Stimulated activated CD8-positive, alpha-beta memory T cell treated with anti-CD3 and anti-CD28 coated beads, Interleukin-15, amount 100 ng/mL, for 1 hour (primary cell): Measurements from ENCODE around the gene QRICH2.
"Not testable (repeated sequence)": the region's sequence is repeated elsewhere in the genome, so short reads cannot be mapped to it uniquely, and the experiment has no call there.

ENCODE experiments used
- DNase-seq: peaks from one replicate; pipeline ENCODE4 v3.0.0-alpha.2; 2020; ENCODE audit warnings: low read depth

The QRICH2 gene

GRCh38 chr17:76246080-76247066 is 61.7 kb downstream of the QRICH2 start:
- no peak for DNase-seq

- DNase-seq: not testable (repeated sequence)
These were observed 63.4 kb downstream of the QRICH2 start for GRCh38 chr17:76244721-76245120.

GRCh38 chr17:76243826-76244679 is 64.0 kb downstream of the QRICH2 start:
- DNase-seq: no peak

GRCh38 chr17:76241691-76242255 is 66.3 kb downstream of the QRICH2 start:
- DNase-seq: no peak

GRCh38 chr17:76241204-76241538 is 66.9 kb downstream of the QRICH2 start:
- no peak for DNase-seq

- DNase-seq: no peak
These were observed 67.4 kb downstream of the QRICH2 start, which contains the start of gene RNF157 for GRCh38 chr17:76240461-76241203. TSS of gene RNF157 (minus strand) at chr17:76240493. CDS start at chr17:76240240, 253 bp downstream.

- no peak for DNase-seq
These were observed 68.4 kb downstream of the QRICH2 start for GRCh38 chr17:76239538-76240274.

- no peak for DNase-seq
These were observed 69.1 kb downstream of the QRICH2 start for GRCh38 chr17:76238847-76239537.

GRCh38 chr17:76237859-76238313 is 70.2 kb downstream of the QRICH2 start:
- no peak for DNase-seq

- DNase-seq: no peak
These were observed 71.5 kb downstream of the QRICH2 start for GRCh38 chr17:76236603-76237002.

GRCh38 chr17:76235883-76236282 is 72.2 kb downstream of the QRICH2 start:
- DNase-seq: no peak

- no peak for DNase-seq
These were observed 73.8 kb downstream of the QRICH2 start for GRCh38 chr17:76234354-76234679.

- DNase-seq: no peak
These were observed 74.3 kb downstream of the QRICH2 start for GRCh38 chr17:76233588-76234353.

- no peak for DNase-seq
These were observed 75.7 kb downstream of the QRICH2 start for GRCh38 chr17:76232342-76232741.

GRCh38 chr17:76226749-76227148 is 81.3 kb downstream of the QRICH2 start:
- not testable (repeated sequence) for DNase-seq

GRCh38 chr17:76225373-76226086 is 82.5 kb downstream of the QRICH2 start:
- not testable (repeated sequence) for DNase-seq
